HepG2 (cell line): ENCODE data around the gene TSNAXIP1. TPM values are rescaled to one million over a fixed set of nuclear protein-coding genes. Genes with fewer than 3 reads are reported as not detected.

ENCODE experiments used
- AKAP8 ChIP-seq: sonication (generic); formaldehyde crosslinking; IDR thresholded peaks from 2 replicates; pipeline ENCODE4 v1.5.1; 2020; ENCODE audit warnings: mild to moderate bottlenecking, missing genetic modification reagents
- CCAR2 ChIP-seq: fragments of 200-400 bp; formaldehyde crosslinking; optimal IDR thresholded peaks from 2 replicates; pipeline ENCODE3; 2018; ENCODE audit warnings: low read depth, mild to moderate bottlenecking, low read length, moderate library complexity
- EHMT2 ChIP-seq: fragments of 200-600 bp; sonication (generic); IDR thresholded peaks from 2 replicates; pipeline ENCODE4 v1.7.0; 2017; ENCODE audit warnings: antibody characterized with exemption, low read depth, low read length, borderline replicate concordance
- FOXK1 ChIP-seq: sonication (generic); formaldehyde crosslinking; IDR thresholded peaks from 2 replicates; pipeline ENCODE4 v1.4.0; 2020; ENCODE audit warnings: low read depth, missing genetic modification reagents, borderline replicate concordance
- HOXA7 ChIP-seq: sonication (generic); formaldehyde crosslinking; IDR thresholded peaks from 2 replicates; pipeline ENCODE4 v1.8.1; 2022; ENCODE audit warnings: mild to moderate bottlenecking, missing genetic modification reagents, moderate library complexity
- IRF2 ChIP-seq: IDR thresholded peaks from 2 replicates; pipeline ENCODE4 v1.6.1; 2018; ENCODE audit warnings: missing genetic modification reagents, missing compliant biosample characterization
- KLF13 ChIP-seq: sonication (generic); formaldehyde crosslinking; IDR thresholded peaks from 2 replicates; pipeline ENCODE4 v1.4.0; 2020; ENCODE audit warnings: mild to moderate bottlenecking, missing genetic modification reagents
- NFKBIZ ChIP-seq: IDR thresholded peaks from 2 replicates; pipeline ENCODE4 v1.6.1; 2018; ENCODE audit warnings: missing genetic modification reagents, missing compliant biosample characterization
- PCBP1 ChIP-seq: fragments of 200-400 bp; formaldehyde crosslinking; IDR thresholded peaks from 2 replicates; pipeline ENCODE4 v1.6.1; 2017; ENCODE audit warnings: mild to moderate bottlenecking, low read depth, low read length, borderline replicate concordance
- POLR2A ChIP-seq, 2 experiments: IDR thresholded peaks; 2 replicates each; pipeline ENCODE4 v1.6.1; 2011; ENCODE audit warnings: low read depth in 2 of 2, low read length in 2 of 2, mild to moderate bottlenecking in 1 of 2, moderate library complexity in 1 of 2; ENCODE audit not compliant: insufficient read depth in 1 of 2
- SIX1 ChIP-seq: sonication (generic); formaldehyde crosslinking; IDR thresholded peaks from 2 replicates; pipeline ENCODE4 v1.4.0; 2020; ENCODE audit warnings: missing genetic modification reagents, borderline replicate concordance
- TCF12 ChIP-seq, 2 experiments: fragments of 450-650 bp in 1 of 2; sonication (generic) in 1 of 2; formaldehyde crosslinking in 1 of 2; IDR thresholded peaks; 2 replicates each; pipeline versions ENCODE4 v1.6.1 to v1.8.0; 2017 to 2022; ENCODE audit warnings: antibody characterized with exemption in 1 of 2, mild to moderate bottlenecking in 1 of 2, missing genetic modification reagents in 1 of 2, moderate library complexity in 1 of 2
- ZBTB3 ChIP-seq: sonication (generic); formaldehyde crosslinking; IDR thresholded peaks from 2 replicates; pipeline ENCODE4 v1.4.0; 2020; ENCODE audit warnings: low read depth, mild to moderate bottlenecking, moderate library complexity, missing genetic modification reagents, borderline replicate concordance
- ZNF180 ChIP-seq: sonication (generic); formaldehyde crosslinking; IDR thresholded peaks from 2 replicates; pipeline ENCODE4 v1.4.0; 2020; ENCODE audit warnings: low read depth, missing genetic modification reagents, borderline replicate concordance
- ZNF224 ChIP-seq: sonication (generic); formaldehyde crosslinking; IDR thresholded peaks from 2 replicates; pipeline ENCODE4 v1.5.0; 2020; ENCODE audit warnings: mild to moderate bottlenecking, missing genetic modification reagents
- ZNF337 ChIP-seq: sonication (generic); formaldehyde crosslinking; IDR thresholded peaks from 2 replicates; pipeline ENCODE4 v1.5.1; 2020; ENCODE audit warnings: missing genetic modification reagents, low read depth, mild to moderate bottlenecking, borderline replicate concordance
- ZNF34 ChIP-seq: sonication (generic); formaldehyde crosslinking; IDR thresholded peaks from 2 replicates; pipeline ENCODE4 v1.4.0; 2020; ENCODE audit warnings: mild to moderate bottlenecking, missing genetic modification reagents, borderline replicate concordance
- ZNF468 ChIP-seq: sonication (generic); formaldehyde crosslinking; IDR thresholded peaks from 2 replicates; pipeline ENCODE4 v1.8.0; 2022; ENCODE audit warnings: mild to moderate bottlenecking, moderate library complexity, missing genetic modification reagents
- ZNF567 ChIP-seq: sonication (generic); formaldehyde crosslinking; IDR thresholded peaks from 2 replicates; pipeline ENCODE4 v1.8.1; 2023; ENCODE audit warnings: mild to moderate bottlenecking, missing genetic modification reagents, borderline replicate concordance
- ZNF781 ChIP-seq: sonication (generic); formaldehyde crosslinking; IDR thresholded peaks from 2 replicates; pipeline ENCODE4 v1.5.1; 2020; ENCODE audit warnings: borderline replicate concordance, mild to moderate bottlenecking, missing genetic modification reagents; ENCODE audit errors: not compliant biosample characterization
- polyA plus RNA-seq, 8 experiments: library from polyadenylated mRNA; depleted of rRNA in 3 of 8; stranded (reverse) in 7 of 8; unstranded in 1 of 8; fragments of >200 nt; fragmentation: Illumina TruSeq in 4 of 8; extraction: Trizol in 4 of 8; gene quantifications; 2 replicates each; pipeline versions ENCODE4 v1.2.1 to v1.2.3, GENCODE V29; 2011 to 2016; ENCODE audit warnings: low read depth in 4 of 8, missing spikeins in 1 of 8, mixed read lengths in 1 of 8; ENCODE audit not compliant: insufficient read depth in 1 of 8
- total RNA-seq, 5 experiments: library from RNA; depleted of rRNA; stranded (reverse); fragments of >200 nt; fragmentation: Illumina TruSeq; extraction: Trizol; gene quantifications; 2 replicates each; pipeline ENCODE4 v1.2.3, GENCODE V29; 2016; ENCODE audit warnings: low read depth in 1 of 5
- TF ChIP-seq, protein P1 (sequence below): IDR thresholded peaks from 2 replicates; pipeline ENCODE4 v1.6.1; 2016; ENCODE audit warnings: low read depth, control low read depth
- TF ChIP-seq, protein P2 (sequence below): sonication (generic); formaldehyde crosslinking; IDR thresholded peaks from 2 replicates; pipeline ENCODE4 v1.8.1; 2023; ENCODE audit warnings: mild to moderate bottlenecking, missing genetic modification reagents
- TF ChIP-seq, protein P3 (sequence below): sonication (generic); formaldehyde crosslinking; IDR thresholded peaks from 2 replicates; pipeline ENCODE4 v1.5.0; 2020; ENCODE audit warnings: mild to moderate bottlenecking, low read depth, missing genetic modification reagents, borderline replicate concordance
- TF ChIP-seq, protein P4 (sequence below): sonication (generic); formaldehyde crosslinking; IDR thresholded peaks from 2 replicates; pipeline ENCODE4 v1.5.0; 2020; ENCODE audit warnings: missing genetic modification reagents
- TF ChIP-seq, protein P5 (sequence below): sonication (generic); formaldehyde crosslinking; IDR thresholded peaks from 2 replicates; pipeline ENCODE4 v1.4.0; 2020; ENCODE audit warnings: missing genetic modification reagents

The TSNAXIP1 gene
- total and polyA plus RNA-seq, 2 of the 13 experiments (the other 11 are each of a cell fraction or from before 2014, with no cell fraction given) = 0.37 to 0.86 TPM

DNA sequence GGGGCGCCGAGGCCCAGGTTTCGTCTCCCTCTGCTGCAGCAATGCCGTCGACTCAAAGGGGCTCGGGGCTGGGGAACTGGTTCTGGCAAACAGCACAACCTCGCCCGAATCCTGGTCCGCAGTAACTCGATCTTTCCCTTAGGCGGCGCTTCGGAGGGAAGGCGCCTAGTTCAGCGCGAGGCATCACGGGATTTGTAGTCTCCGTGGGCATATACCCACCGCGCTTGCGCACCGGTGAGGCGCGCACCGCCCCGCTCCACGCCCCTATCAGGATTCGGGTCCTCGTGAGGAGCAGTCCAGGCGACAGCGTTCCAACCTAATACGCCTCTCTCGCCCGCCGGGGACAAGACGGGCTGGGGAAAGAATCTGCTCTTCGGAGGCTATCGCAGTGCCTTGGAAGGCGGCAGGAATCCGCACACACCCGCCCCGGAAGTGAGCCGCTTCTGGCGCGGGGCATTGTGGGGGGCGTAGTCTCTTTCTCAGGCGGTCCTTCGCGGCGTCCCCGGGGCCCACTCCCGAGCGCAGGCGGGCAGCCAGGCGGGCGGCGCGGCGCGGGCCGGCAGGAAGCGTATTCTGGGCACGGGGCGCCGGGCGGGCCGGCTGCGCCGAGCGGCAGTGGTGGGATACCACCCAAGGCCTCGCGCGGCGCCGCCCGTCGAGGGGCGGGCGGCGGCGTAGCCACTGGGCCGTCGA lies 35.3 kb downstream of the TSNAXIP1 start, which contains the start of gene THAP11 (continued):
- TF ChIP-seq, protein P1, sequence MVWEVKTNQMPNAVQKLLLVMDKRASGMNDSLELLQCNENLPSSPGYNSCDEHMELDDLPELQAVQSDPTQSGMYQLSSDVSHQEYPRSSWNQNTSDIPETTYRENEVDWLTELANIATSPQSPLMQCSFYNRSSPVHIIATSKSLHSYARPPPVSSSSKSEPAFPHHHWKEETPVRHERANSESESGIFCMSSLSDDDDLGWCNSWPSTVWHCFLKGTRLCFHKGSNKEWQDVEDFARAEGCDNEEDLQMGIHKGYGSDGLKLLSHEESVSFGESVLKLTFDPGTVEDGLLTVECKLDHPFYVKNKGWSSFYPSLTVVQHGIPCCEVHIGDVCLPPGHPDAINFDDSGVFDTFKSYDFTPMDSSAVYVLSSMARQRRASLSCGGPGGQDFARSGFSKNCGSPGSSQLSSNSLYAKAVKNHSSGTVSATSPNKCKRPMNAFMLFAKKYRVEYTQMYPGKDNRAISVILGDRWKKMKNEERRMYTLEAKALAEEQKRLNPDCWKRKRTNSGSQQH (CRISPR knock-in tag) = 0 out of 2 replicates have a peak, but pooled peaks have one; percentile 83
- TF ChIP-seq ZNF468 (CRISPR knock-in tag) = no peak
- no peak for TF ChIP-seq EHMT2
- TF ChIP-seq KLF13 (CRISPR knock-in tag) = peak; percentile 94
- TF ChIP-seq ZNF567 (CRISPR knock-in tag) = 0 out of 2 replicates have a peak, but pooled peaks have one; percentile 93
- TF ChIP-seq ZBTB3 (CRISPR knock-in tag) = no peak
- no peak for TF ChIP-seq ZNF781 (CRISPR knock-in tag)
- no peak for TF ChIP-seq ZNF337 (CRISPR knock-in tag)
- no peak for TF ChIP-seq ZNF180 (CRISPR knock-in tag)
- TF ChIP-seq FOXK1 (CRISPR knock-in tag) = peak; percentile 83; the same call in 1 of the 2 replicates
- TF ChIP-seq NFKBIZ (CRISPR knock-in tag) = peak; percentile 81
- TF ChIP-seq, protein P2, sequence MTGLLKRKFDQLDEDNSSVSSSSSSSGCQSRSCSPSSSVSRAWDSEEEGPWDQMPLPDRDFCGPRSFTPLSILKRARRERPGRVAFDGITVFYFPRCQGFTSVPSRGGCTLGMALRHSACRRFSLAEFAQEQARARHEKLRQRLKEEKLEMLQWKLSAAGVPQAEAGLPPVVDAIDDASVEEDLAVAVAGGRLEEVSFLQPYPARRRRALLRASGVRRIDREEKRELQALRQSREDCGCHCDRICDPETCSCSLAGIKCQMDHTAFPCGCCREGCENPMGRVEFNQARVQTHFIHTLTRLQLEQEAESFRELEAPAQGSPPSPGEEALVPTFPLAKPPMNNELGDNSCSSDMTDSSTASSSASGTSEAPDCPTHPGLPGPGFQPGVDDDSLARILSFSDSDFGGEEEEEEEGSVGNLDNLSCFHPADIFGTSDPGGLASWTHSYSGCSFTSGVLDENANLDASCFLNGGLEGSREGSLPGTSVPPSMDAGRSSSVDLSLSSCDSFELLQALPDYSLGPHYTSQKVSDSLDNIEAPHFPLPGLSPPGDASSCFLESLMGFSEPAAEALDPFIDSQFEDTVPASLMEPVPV (CRISPR knock-in tag) = no peak
- TF ChIP-seq, protein P3, sequence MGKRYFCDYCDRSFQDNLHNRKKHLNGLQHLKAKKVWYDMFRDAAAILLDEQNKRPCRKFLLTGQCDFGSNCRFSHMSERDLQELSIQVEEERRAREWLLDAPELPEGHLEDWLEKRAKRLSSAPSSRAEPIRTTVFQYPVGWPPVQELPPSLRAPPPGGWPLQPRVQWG (CRISPR knock-in tag) = no peak
- TF ChIP-seq PCBP1 = no peak
- TF ChIP-seq TCF12 (IDR thresholded peaks at IDR 0.05) = no peak
- TF ChIP-seq TCF12 (CRISPR knock-in tag; IDR thresholded peaks at IDR 0.05) = no peak
- TF ChIP-seq HOXA7 (CRISPR knock-in tag) = no peak
- TF ChIP-seq CCAR2 = no peak
- TF ChIP-seq SIX1 (CRISPR knock-in tag) = peak; percentile 80; the same call in 1 of the 2 replicates
- TF ChIP-seq AKAP8 (CRISPR knock-in tag) = no peak
- TF ChIP-seq, protein P4, sequence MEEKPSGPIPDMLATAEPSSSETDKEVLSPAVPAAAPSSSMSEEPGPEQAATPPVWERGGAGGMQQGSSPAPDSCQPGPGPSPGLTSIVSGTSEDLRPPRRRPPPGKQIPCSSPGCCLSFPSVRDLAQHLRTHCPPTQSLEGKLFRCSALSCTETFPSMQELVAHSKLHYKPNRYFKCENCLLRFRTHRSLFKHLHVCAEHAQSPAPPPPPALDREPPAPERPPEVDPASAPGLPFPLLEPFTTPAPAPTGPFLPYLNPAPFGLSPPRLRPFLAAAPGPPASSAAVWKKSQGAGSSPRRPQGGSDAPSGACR (CRISPR knock-in tag) = no peak; the same call in 1 of the 2 replicates
- peak; percentile 96 for TF ChIP-seq IRF2 (CRISPR knock-in tag)
- TF ChIP-seq POLR2A (IDR thresholded peaks at IDR 0.05; ENCODE audit: insufficient read depth in 1 of 2, low read depth in 2 of 2, low read length in 2 of 2) = peak in 1 of 2 experiments; percentile 68; a peak in 1 of 4 replicates
- TF ChIP-seq ZNF34 = no peak
- TF ChIP-seq ZNF224 (CRISPR knock-in tag) = no peak
- TF ChIP-seq, protein P5, sequence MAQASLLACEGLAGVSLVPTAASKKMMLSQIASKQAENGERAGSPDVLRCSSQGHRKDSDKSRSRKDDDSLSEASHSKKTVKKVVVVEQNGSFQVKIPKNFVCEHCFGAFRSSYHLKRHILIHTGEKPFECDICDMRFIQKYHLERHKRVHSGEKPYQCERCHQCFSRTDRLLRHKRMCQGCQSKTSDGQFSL = no peak
